GM21619 (cell line): ENCODE measurements around the gene MX2.
"Not testable (repeated sequence)": the region's sequence is repeated elsewhere in the genome, so short reads cannot be mapped to it uniquely, and the experiment has no call there.

Source experiments
- ATAC-seq: cut with Tn5 transposase; IDR thresholded peaks from one replicate; pipeline ENCODE4 v1.9.1; 2021; ENCODE audit not compliant: unreplicated experiment

MX2 gene

GRCh38 chr21:41411449-41412089 lies 49.7 kb downstream of the MX2 start:
- ATAC-seq = no peak

GRCh38 chr21:41417505-41417904 lies 55.7 kb downstream of the MX2 start:
- not testable (repeated sequence) for ATAC-seq

DNA sequence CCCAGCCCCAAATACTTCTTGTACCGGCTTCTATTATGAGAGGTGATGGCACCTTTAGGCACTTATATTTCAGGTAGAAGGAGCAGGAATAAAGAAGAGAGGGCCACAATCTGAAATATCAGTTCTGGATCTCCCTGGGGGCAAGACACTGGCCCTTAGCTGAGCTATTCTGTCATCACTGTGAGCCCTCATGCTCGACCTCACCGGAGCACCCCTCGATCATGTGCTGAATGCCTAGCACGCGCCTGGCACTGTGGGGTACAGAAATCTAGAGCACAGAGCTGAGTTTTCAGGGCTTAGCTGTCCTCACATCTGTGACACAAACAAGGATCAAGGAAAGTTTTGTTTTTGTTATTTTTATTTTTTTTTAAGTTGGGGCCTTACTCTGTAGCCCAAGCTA lies 56.6 kb downstream of the MX2 start:
- ATAC-seq = no peak

DNA sequence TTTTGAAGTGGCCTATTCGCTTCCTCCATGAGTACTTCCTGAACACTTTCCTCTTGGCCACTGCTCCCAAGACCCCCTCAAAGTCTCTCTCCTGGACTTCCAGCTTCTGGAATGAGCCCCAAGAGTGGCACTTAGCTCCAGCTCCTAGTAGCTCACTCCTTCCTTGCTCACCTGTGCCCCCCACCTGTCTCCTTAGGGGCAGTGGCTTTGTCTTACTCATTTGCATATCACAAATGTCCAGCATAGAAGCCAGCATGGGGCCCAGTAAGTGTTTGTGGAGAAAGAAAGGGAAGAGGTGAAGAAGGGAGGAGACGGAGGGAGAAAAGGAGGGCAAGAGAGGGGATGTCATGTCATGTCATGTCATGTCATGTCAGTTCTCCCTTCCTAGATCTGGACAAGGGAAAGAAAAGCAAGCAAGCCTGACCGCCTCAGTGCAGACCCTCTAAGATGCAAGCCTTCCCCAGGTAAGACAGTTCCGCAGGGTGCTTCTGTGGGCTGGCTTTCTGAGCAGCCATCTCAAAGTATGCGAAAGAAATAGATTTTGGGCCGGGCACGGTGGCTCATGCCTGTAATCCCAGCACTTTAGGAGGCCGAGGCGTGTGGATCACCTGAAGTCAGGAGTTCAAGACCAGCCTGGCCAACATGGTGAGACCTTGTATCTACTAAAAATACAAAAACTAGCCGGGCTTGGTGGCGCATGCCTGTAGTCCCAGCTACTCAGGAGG lies 57.3 kb downstream of the MX2 start:
- ATAC-seq = no peak

GRCh38 chr21:41419921-41420862 lies 58.4 kb downstream of the MX2 start:
- ATAC-seq = peak; percentile 78

DNA sequence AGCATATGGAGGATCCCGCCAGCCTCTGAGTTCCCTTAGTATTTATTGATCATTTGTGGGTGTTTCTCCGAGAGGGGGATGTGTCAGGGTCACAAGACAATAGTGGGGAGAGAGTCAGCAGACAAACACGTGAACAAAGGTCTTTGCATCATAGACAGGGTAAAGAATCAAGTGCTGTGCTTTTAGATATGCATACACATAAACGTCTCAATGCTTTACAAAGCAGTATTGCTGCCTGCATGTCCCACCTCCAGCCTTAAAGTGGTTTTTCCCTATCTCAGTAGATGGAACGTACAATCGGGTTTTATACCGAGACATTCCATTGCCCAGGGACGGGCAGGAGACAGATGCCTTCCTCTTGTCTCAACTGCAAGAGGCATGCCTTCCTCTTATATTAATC lies 59.2 kb downstream of the MX2 start:
- not testable (repeated sequence) for ATAC-seq

DNA sequence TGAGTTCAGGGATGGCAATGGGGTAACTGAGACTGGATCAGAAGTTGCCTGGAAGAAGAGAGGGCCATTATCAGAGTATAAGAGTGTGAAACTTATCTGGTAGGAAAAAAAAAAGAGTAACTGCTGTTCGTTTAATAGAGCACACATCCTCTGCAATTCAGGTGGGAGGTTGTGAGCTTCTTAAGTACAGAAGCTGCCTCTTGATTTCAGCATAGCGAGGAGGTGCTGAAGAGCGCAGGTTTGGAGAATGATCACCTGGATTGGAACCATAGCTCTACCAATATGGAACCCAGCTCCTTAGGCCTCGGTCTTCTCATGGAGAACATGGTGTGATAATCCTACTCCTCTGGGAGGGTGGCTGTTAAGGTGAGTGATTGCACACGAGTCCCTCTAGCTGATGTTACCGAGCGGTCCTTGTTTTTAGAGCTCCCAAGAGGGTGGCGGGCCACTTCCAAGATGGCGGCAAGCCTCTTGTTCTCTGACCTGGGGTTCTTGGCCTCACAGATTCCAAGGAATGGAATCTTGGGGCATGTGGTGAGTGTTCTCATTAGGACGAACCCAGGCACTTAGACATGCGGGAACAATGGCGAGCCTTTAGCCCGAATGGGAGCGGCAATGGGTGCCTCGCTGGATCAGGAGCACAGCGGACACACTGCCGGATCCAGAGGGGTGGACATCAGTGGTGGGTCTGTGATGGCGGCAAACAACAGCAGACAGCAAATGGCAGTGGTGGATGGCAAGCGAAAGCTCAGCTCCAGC lies 60.9 kb downstream of the MX2 start:
- ATAC-seq = no peak

DNA sequence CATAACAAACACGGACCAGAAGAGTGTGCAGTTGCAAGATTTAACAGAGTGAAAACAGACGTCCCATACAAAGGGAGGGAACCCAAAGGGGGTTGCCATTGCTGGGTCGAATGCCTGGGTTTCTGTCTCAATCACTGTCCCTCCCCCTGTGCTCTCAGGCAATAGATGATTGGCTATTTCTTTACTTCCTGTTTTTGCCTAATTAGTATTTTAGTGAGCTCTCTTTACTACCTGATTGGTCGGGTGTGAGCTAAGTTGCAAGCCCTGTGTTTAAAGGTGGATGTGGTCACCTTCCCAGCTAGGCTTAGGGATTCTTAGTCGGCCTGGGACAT lies 61.4 kb downstream of the MX2 start:
- ATAC-seq = not testable (repeated sequence)

DNA sequence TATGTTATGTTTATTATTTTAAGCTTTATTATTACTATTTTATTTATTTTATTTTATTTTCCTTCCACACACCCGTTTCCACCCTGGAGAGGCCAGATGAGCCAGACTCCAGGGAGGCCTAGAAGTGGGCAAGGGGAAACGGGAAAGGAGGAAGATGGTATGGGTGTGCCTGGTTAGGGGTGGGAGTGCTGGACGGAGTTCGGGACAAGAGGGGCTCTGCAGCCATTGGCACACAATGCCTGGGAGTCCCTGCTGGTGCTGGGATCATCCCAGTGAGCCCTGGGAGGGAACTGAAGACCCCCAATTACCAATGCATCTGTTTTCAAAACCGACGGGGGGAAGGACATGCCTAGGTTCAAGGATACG lies 63.7 kb downstream of the MX2 start:
- ATAC-seq = no peak

DNA sequence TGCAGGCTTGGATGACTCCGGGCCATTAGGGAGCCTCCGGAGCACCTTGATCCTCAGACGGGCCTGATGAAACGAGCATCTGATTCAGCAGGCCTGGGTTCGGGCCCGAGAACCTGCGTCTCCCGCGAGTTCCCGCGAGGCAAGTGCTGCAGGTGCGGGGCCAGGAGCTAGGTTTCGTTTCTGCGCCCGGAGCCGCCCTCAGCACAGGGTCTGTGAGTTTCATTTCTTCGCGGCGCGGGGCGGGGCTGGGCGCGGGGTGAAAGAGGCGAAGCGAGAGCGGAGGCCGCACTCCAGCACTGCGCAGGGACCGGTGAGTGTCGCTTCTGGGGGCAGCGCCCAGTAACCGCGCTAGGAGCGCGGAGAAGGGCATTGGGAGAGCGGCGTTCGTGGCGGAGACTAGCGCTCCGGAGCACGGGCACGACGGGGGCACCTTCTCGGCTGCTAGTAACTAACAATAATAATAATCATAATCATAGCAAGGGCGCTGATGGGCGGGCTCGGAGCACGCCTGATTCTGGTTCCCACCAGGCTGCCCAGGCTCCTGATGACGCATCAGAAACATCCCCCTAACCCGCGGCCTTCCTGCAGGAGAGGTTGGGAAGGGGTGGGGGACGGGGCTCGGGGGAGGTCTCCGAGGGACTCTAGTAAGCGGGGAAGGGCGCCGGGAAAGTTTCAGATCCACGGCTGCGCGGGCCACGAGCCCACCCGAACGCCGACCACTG lies 64.3 kb downstream of the MX2 start, which contains the start of gene MX1:
MX1 (plus strand) TSS at position 286 of the 722 bp plus-strand sequence. CDS start 5,832 bp downstream, outside the sequence.
- peak; percentile 73 for ATAC-seq

DNA sequence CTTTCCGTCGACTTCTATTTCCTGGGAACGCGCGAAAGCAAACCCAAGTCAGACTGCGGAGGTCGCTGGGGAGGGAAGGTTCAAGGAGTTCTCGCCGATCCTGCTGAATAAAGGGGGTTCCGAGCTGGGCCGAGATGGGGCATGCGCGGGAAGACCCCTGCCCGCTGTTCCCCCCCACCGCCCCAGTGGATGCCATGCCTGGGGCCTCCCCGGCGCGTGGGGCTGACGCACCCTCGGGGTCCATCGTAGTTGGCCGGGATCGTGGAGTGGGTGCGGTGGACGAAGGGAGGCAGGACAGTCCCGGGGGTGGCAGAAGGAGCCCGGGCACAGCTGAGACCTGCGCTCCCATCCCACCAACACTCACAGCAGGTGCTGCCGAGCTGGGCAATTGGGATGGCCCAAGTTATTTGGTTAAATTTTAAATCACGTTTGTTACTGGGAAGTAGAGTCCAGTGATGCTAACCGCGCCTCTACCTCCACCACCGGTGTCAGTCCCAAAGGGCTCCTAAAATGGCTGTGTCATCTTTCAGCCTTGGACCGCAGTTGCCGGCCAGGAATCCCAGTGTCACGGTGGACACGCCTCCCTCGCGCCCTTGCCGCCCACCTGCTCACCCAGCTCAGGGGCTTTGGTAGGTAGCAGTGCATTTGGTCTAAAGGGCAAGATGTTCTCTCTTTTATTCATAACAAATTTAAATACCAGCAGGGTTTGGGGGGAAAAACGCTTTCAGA lies 65.0 kb downstream of the MX2 start:
- no peak for ATAC-seq

GRCh38 chr21:41427556-41427955 lies 65.7 kb downstream of the MX2 start:
- ATAC-seq = no peak

GRCh38 chr21:41428311-41428710 lies 66.5 kb downstream of the MX2 start:
- no peak for ATAC-seq

DNA sequence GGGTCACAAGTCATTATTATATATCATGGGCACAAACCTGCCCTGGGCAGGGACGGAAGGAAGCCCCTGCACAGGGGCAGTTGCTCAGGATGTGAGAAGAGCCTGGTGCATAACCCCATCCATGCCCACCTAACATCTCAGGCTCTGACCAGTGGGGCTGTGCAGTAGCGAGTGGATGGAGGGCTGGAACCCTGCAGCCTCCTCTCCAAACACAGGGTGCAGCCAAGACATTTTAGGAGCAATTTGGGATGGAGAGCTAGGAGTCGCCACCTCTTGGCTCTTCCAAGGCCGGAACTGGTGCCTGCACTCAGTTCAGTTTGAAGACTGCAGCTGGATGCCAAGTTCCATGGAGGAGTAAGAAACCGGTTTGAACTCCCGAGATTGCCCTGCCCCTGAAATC lies 67.0 kb downstream of the MX2 start:
- ATAC-seq = no peak

DNA sequence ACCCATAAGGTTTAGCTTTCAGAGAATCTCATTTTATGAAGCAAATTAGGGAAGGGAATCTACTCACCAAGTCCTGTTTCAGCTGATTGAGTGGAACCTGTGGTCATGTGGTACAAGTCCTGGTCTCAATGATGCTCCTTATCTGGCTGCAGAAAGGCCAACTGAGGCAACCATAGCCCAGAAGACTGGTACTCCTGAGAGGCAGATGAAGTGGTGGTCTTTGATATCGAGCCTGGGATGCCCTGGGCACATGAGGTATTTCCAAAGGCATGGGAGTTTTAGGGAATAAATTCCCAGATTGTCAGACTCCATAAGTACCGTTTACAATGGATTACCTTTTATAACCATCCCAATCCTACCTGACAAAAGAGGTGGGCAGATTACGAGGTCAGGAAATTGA lies 67.5 kb downstream of the MX2 start:
- ATAC-seq = no peak

GRCh38 chr21:41429925-41430491 lies 68.2 kb downstream of the MX2 start:
- ATAC-seq = no peak

DNA sequence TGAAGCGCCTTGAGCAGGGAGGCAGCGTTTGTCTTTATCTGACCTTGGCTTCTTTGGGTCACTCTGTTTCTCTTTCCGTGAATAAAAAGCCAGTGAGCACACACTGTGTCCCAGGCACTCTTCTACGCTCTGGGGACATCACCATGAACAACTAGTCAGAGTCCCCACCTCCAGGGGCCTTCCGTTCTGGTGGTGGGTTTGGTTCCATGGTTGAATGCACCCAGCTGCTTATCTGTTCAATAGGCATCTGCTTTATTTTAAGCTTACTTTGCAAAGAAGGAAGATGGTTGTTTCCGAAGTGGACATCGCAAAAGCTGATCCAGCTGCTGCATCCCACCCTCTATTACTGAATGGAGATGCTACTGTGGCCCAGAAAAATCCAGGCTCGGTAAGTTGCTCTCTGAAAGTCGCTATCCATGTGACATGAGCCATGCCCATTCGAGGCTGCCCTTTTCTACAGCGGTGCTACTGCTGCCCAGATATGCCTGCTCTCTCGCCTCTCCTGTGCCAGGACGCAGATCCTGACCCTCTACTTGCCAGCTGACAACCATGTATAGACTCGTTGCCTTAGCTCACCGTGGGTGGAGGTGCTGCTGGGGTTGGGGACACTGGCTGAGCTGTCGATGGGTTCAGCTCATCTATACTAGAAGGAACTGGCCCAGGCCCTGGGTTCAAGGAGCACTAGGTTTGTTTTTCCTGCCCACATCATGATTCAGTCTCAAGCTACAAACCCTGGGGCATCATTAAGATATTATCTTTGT lies 70.1 kb downstream of the MX2 start:
- ATAC-seq = peak; percentile 71

DNA sequence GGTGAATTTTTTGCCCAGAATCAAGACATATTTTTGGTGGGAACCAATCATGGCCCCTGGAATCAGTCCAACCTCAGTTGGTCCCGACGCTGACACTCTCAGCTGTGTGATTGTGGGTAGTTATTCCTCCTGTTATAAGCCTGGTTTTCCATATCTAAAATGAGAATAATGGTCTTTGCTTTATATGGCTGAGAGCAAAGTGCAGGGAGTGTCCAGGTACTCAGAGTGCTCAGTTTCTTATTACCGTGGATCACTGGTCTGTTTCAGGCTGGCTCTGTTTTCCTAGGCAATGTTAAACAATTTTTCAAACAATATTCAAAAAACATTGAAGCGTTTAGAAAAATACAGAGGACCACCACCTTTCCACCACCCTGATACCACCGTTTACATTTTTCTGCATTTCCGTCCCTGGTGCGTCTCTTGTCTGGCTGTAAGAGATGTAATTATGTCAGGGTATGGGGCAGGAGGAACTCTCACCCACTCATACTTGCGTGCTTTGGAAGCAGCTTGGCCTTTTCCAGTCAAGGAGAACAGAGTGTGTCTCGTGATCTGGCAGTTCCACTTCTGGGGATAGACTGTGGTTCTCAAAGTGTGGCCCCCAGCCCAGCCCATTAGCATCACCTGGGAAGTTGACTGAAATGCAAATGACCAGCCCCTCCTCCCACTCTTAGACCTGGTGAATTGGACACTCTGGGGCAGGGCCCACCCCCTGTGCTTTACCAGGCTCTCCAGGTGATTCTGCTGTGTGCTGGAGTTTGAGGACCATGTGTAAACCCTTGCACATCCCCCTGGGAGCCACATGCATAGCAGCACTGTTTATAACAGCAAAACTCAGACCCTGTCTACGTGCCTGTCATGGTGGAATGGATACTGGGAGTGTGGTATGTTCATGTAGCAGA lies 71.0 kb downstream of the MX2 start:
- ATAC-seq = no peak
